Measurements from ENCODE around the gene BACE1-AS.

Gene BACE1-AS

DNA sequence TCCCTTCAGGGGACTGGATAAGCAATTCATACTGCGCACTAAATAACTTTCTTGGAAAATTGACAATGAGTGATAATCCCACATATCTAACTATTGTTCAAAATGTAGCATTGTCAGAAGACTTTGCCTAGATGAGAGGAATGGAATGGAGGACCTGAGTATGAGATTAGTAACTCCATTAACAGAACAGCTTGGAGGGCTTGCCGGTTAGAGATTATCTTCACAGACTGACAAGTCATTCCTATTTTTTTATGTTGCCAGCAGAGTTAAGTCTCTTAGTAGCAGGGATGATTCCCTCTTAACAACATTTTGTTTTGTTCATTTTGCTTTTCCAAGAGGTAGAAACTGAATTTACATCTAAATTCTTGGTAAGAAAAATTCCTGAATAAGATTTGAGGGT is 7.1 kb upstream of the BACE1-AS start:
- H3K4me3 ChIP-seq (ENCODE audit: low read depth, low read length), result no peak overlapping the region
- no peak for DNase-seq
- H3K4me1 ChIP-seq, result no peaks in the 10 kb centered on the region; the same call in 1 of the 2 replicates
- H3K27me3 ChIP-seq, result no peaks in the 10 kb centered on the region
- no peak for TF ChIP-seq CTCF (IDR thresholded peaks at IDR 0.05; ENCODE audit: low read depth, low read length)
- H3K9me3 ChIP-seq, result no peaks in the 10 kb centered on the region
- peaks cover 39% of the 10 kb centered on the region for H3K36me3 ChIP-seq

GRCh38 chr11:117286588-117286987 is 4.6 kb upstream of the BACE1-AS start:
- Histone ChIP-seq H3K27me3 (no peaks in the 10 kb centered on the region), H3K4me3 (ENCODE audit: low read depth, low read length) (no peak overlapping the region), H3K4me1 (no peaks in the 10 kb centered on the region; the same call in 1 of the 2 replicates), H3K9me3 (no peaks in the 10 kb centered on the region), H3K36me3 (peaks cover 52% of the 10 kb centered on the region)
- DNase-seq, result no peak
- TF ChIP-seq CTCF (IDR thresholded peaks at IDR 0.05; ENCODE audit: low read depth, low read length), result no peak

DNA sequence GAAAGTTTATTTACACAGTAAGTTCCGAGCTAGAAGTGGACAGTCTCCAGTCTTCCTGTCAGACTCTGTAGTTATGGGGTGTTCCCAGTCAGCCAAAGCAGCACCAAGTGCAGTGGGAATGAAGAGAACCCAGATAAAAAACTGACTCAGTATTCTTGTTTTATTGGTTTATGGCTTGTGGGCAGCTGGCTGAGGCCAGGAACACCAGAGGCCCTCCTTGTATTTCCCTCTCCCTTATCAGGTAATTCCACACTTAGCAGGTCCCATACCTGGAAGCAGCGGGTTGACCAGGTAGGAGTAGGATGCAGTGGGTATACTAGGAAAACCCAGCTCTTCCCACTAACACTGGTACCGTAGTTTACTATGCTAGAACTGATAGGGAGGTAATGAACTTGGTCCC is 3.5 kb upstream of the BACE1-AS start:
- DNase-seq, result no peak
- no peak for TF ChIP-seq CTCF (IDR thresholded peaks at IDR 0.05; ENCODE audit: low read depth, low read length)
- no peaks in the 10 kb centered on the region; the same call in 1 of the 2 replicates for H3K4me1 ChIP-seq
- no peak overlapping the region for H3K4me3 ChIP-seq (ENCODE audit: low read depth, low read length)
- H3K9me3 ChIP-seq, result no peaks in the 10 kb centered on the region
- H3K27me3 ChIP-seq, result no peaks in the 10 kb centered on the region
- peaks cover 44% of the 10 kb centered on the region for H3K36me3 ChIP-seq

- no peaks in the 10 kb centered on the region for H3K27me3 ChIP-seq
- no peak overlapping the region for H3K4me3 ChIP-seq (ENCODE audit: low read depth, low read length)
- peaks cover 26% of the 10 kb centered on the region for H3K36me3 ChIP-seq
- no peaks in the 10 kb centered on the region for H3K9me3 ChIP-seq
- TF ChIP-seq CTCF (IDR thresholded peaks at IDR 0.05; ENCODE audit: low read depth, low read length), result no peak
- no peaks in the 10 kb centered on the region; the same call in 1 of the 2 replicates for H3K4me1 ChIP-seq
- DNase-seq, result no peak
Observed at GRCh38 chr11:117289795-117290194, 1.4 kb upstream of the BACE1-AS start.

GRCh38 chr11:117292616-117293015 is 1.5 kb downstream of the BACE1-AS start:
- Histone ChIP-seq H3K4me3 (ENCODE audit: low read depth, low read length) (no peak overlapping the region), H3K36me3 (peaks cover 22% of the 10 kb centered on the region)

More at GRCh38 chr11:117292616-117293015, 1.5 kb downstream of the BACE1-AS start:
- no peaks in the 10 kb centered on the region for H3K9me3 ChIP-seq
- H3K4me1 ChIP-seq, result no peaks in the 10 kb centered on the region
- H3K27me3 ChIP-seq, result no peaks in the 10 kb centered on the region
- no peak for TF ChIP-seq CTCF (IDR thresholded peaks at IDR 0.05; ENCODE audit: low read depth, low read length)
- DNase-seq, result no peak

Measured in BE2C (cell line).